Measurements from ENCODE around the gene DNMT1.

GRCh38 chr19:10184636-10185035, 10.1 kb downstream of the DNMT1 start:
- TF ChIP-seq, protein P1, sequence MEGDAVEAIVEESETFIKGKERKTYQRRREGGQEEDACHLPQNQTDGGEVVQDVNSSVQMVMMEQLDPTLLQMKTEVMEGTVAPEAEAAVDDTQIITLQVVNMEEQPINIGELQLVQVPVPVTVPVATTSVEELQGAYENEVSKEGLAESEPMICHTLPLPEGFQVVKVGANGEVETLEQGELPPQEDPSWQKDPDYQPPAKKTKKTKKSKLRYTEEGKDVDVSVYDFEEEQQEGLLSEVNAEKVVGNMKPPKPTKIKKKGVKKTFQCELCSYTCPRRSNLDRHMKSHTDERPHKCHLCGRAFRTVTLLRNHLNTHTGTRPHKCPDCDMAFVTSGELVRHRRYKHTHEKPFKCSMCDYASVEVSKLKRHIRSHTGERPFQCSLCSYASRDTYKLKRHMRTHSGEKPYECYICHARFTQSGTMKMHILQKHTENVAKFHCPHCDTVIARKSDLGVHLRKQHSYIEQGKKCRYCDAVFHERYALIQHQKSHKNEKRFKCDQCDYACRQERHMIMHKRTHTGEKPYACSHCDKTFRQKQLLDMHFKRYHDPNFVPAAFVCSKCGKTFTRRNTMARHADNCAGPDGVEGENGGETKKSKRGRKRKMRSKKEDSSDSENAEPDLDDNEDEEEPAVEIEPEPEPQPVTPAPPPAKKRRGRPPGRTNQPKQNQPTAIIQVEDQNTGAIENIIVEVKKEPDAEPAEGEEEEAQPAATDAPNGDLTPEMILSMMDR (conservative IDR thresholded peaks at IDR 0.05; ENCODE audit: low read depth, low read length) = no peak
- TF ChIP-seq EZH2 (IDR thresholded peaks at IDR 0.05; ENCODE audit: borderline replicate concordance, low read depth, low read length, poor library complexity, severe bottlenecking) = no peak

All from A673 (cell line).